Transverse colon (tissue), 4 donors: ENCODE data around the gene INPP4B.

Experiments
- EP300 ChIP-seq: sonication (generic); formaldehyde crosslinking; IDR thresholded peaks from one replicate; pipeline ENCODE4 v1.6.1; 2017; ENCODE audit warnings: antibody characterized with exemption, low read depth
- POLR2A ChIP-seq: fragments of 450-650 bp; IDR thresholded peaks from one replicate; pipeline ENCODE4 v1.6.1; 2016; ENCODE audit warnings: antibody characterized with exemption, mild to moderate bottlenecking, moderate library complexity
- POLR2AphosphoS5 ChIP-seq, 3 donors: sonication (generic); formaldehyde crosslinking; IDR thresholded peaks; one replicate each; pipeline ENCODE4 v1.6.1; 2016; ENCODE audit warnings: antibody characterized with exemption in 3 of 3
- TF ChIP-seq, protein P1 (sequence below), 5 experiments: fragments of 200-600 bp in 3 of 5; fragments of 450-650 bp in 2 of 5; sonication (generic) in 3 of 5; IDR thresholded peaks; 1 replicate in 2 of 5; 2 replicates in 3 of 5; pipeline ENCODE4 v1.5.1; 2016 to 2017; ENCODE audit warnings: antibody characterized with exemption in 5 of 5, inconsistent platforms in 3 of 5, mild to moderate bottlenecking in 2 of 5, moderate library complexity in 1 of 5

DNA sequence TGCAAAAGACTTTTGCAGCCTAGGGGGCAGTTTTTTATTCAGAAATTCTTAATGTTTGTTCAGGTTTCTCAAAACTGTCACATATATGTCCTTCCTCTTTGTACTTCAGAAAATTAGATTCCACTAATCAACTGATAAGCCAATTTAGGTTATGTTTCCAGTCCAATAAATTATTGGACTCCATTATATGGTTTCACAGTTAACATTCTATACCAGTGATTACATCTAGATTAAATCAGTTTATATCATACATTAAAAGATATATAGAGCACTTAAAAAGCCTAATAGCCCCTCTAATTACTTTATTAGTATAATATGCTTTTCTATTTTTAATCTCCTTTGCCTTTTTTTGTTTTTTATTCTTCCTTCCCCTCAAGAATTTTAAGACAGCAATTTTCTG, 434.1 kb downstream of the INPP4B start:
- TF ChIP-seq, protein P1, sequence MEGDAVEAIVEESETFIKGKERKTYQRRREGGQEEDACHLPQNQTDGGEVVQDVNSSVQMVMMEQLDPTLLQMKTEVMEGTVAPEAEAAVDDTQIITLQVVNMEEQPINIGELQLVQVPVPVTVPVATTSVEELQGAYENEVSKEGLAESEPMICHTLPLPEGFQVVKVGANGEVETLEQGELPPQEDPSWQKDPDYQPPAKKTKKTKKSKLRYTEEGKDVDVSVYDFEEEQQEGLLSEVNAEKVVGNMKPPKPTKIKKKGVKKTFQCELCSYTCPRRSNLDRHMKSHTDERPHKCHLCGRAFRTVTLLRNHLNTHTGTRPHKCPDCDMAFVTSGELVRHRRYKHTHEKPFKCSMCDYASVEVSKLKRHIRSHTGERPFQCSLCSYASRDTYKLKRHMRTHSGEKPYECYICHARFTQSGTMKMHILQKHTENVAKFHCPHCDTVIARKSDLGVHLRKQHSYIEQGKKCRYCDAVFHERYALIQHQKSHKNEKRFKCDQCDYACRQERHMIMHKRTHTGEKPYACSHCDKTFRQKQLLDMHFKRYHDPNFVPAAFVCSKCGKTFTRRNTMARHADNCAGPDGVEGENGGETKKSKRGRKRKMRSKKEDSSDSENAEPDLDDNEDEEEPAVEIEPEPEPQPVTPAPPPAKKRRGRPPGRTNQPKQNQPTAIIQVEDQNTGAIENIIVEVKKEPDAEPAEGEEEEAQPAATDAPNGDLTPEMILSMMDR (IDR thresholded peaks at IDR 0.05) = no peak
- TF ChIP-seq POLR2A (no peak), EP300 (no peak), POLR2AphosphoS5 (IDR thresholded peaks at IDR 0.05) (no peak)
